HG03095 (cell line): ENCODE results near the gene PRMT7.

Experiments used
- ATAC-seq: cut with Tn5 transposase; IDR thresholded peaks from one replicate; pipeline ENCODE4 v1.9.1; 2021; ENCODE audit warnings: moderate library complexity; ENCODE audit not compliant: unreplicated experiment

Gene PRMT7

DNA sequence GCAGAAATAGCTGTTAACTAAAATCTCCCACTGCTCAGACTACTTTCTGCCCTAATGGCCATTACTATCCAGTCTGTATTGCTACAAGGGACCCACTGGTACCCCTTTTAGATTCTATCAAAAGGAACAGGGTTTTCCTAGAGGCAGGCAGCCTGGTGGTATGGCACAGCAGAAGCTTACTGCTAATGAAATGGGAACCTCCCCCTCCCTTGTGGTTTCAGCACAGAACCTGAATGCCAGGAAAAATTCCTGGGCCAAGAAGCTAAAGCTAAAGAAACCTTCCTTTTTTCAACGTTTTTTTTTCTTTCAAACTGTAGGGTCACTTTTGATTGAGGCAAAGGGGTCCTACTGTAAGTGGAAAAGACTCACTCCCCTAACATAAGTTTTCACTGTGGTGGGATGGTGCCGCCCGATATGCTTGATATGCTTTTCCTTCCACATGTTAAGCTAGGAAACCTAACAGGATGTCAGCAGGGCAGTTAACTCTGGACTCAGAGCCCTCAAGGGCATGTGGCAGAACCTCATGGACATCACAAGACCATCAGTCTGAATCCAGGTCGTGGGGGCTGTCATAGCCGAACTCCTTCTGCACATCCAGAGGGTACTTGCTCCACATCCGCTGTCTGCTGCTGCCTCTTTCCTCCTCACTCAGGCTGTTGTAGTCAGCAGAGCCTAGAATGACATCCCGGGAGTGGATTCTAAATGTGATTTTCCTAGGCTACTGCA lies 9.9 kb upstream of the PRMT7 start:
- no peak for ATAC-seq

DNA sequence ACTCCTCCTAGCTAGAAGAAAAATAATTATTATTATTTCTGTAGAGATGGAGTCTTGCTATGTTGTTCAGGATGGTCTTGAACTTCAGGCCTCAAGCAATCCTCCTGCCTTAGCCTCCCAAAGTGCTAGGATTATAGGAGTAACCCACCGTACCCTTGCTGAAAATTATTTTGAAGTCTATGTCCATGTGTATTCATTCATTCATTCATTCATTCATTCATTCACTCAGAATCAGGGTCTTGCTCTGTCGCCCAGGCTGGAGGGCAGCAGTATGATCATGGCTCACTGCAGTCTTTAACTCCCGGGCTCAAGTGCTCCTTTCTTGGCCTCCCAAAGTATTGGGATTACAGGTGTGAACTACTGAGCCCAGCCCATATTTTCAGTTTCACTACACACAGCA lies 4.2 kb upstream of the PRMT7 start:
- no peak for ATAC-seq

DNA sequence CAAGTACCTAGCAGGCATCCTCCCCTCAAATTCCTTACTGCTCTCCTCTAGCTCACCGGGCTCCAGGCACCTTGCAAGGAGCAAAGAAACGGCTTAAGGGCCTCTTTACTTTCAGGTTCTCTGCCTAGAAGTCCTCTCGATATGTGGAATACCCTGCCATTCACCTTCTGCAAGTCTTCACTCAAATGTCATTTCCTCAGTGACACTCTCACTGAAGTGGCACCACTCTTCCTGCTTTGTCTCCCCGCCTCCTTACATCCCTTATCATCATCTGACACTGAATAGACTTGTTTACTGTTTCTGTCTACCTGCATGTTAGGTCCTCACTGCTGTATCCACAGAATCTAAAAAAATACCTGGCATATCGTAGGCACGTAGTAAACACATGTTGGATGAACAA lies 1.0 kb upstream of the PRMT7 start:
- no peak for ATAC-seq

DNA sequence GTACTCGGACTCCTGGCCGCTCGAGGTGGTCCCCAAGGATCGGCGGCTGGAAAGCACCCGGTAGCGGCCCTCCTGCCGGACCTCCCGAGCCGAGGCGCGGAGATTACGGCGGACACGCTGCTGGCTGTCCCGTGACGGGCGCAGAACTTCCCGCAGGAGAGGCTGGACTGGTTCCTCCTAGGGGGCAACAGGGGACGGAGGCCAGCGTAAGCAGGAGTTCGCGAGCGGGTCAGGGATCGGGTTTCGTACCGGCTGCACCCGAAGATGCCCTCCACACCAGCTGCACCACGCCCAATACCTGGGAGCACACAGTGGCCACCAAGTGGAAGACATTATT lies 414 bp upstream of the PRMT7 start:
- peak; percentile 25 for ATAC-seq

DNA sequence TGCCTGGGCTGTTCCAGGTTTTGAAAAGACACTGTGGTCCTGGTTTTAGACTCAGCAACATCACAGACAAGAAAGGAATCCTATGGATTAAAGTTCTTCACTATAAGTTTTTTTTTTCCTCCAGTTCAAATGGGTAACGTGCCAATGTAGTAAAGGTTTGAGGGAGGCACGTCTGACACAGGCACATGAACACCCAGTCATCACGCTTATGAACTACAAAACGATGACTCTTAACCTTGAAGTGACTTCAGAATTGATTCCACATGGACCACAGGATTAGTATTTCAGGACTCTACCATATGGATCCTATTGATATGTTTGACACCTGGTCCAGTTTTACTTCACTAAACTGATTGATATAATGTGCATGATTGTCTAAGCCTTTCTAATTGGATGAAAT lies 2.3 kb downstream of the PRMT7 start:
- no peak for ATAC-seq

DNA sequence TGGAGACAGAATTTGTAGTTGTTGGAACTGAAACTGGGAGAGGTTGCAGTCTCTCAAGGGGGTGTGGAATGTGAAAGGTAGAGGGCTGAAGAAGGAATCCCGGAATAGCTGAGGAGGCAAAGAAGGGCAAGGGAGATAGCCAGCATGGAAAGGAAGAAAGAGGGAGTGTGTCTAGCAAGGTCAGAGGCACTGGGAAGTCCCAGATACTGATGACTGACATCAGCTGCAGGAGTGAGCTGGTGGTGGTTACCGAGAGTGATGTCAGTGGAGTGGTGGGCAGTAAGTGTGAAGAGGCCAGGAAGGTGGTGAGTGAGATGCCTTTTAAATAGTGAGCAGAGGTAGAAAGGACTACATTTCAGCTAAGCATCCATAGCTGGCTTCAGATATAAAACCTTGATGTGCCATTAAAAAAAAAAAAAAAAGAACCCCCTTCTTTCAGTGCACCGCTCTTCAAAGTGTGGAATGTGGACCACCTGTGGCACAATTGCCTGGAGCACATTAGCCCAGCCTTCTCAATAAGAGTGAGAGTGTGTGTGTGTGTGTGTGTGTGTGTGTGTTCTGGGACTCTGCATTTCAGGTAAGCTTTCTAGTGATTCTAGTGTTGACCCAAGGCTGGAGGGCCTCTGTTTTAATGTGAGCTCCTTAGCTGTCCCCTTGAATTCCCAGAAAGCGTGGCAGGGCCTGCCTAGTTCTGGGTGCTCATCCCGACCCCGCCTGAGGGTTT lies 8.5 kb downstream of the PRMT7 start:
- no peak for ATAC-seq

DNA sequence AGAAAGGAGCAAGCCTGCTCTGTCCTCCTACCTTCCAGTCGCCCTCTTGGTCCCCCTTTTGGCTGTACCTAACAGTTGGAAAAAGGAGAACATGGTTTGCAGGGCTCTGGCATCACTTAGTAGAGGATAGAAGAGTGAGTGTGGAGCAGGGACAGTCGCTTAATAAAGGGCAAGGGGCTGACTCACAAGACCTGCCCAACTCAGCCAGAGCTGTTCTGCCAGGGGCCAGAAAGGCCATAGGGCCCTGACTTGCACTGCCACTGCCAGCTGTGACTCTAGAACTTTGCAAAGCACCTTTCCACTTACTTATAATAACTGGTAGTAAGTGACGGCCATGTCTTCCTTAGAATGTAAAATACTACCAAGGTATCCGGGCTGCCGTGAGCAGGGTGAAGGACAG lies 13.5 kb downstream of the PRMT7 start:
- no peak for ATAC-seq

DNA sequence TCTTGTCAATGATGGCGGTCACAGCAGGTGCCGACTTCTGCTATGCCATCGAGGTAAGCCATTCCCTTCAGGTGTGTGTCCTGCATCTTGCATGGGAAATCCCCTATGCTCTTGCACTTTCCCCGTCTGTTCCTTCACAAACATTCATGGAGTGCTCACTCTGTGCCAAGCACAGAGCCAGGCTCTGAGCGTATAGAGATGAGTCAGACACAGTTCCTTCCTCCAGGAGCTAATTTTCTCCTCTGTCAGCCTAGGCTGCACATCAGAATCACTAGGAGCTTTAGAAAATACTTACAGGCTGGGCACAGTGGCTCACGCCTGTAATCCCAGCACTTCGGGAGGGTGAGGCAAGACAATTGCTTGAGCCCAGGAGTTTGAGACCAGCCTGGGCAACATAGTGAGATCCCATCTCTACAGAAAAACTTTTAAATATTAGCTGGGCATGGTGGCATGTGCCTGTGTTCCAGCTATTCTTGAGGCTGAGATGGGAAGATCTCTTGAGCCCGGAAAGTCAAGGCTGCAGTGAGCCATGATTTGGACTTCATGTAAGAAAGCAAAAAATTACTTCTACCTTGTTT lies 14.1 kb downstream of the PRMT7 start:
- ATAC-seq: no peak

DNA sequence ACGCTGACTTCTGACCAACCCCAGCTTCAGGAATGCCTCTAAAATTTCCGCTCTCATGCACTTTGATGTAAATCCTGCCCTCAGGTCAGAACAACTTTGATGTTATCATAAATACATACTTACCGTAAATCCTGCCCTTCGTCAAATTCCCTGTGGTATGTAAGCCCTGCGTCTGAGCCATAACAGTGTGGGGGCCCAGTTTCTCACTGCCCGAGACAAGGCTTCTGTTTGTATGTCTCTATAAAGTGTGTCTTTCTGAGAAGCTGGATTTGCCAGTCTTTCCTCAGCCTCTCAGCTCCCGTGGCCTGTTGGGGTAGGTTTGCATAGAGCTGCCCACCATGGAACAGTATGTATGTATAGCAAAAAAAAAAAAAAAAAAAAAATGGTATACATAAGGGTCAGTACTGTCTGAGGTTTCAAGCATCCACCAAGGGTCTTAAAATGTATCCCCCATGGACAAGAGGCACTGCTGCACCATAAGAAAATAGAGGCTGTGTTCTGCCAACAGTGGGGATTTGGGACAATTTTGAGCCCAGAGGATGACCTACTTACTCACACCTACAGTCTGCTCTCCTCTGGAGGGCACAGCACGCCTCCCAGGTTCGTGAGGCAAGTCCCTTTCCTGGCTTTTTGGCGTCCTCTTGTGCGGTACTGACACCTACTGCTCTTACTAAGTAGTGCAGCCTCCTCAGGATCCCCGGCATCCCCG lies 17.5 kb downstream of the PRMT7 start:
- ATAC-seq: peak; percentile 61

DNA sequence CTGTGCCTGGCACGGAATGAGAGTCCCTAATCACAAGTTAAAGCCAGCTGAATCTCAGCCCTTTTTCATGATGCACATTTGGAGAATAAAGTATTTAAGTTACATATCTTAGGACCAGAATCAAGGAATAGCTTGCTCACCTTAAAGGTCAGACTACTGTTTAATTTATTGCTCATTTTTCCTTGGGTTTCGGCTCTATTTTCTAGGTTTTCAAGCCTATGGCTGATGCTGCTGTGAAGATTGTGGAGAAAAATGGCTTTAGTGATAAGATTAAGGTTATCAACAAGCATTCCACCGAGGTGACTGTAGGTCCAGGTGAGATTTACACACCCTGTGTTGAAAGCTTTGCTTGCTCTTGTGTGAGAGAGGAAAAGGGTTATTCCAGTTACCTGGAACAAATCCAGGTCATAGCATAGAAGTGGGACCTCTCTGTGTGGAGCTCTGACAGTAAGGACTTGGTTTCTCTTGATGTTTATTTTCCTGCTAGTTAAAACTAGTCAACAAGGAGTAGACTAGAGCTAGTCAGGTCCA lies 18.1 kb downstream of the PRMT7 start:
- no peak for ATAC-seq

DNA sequence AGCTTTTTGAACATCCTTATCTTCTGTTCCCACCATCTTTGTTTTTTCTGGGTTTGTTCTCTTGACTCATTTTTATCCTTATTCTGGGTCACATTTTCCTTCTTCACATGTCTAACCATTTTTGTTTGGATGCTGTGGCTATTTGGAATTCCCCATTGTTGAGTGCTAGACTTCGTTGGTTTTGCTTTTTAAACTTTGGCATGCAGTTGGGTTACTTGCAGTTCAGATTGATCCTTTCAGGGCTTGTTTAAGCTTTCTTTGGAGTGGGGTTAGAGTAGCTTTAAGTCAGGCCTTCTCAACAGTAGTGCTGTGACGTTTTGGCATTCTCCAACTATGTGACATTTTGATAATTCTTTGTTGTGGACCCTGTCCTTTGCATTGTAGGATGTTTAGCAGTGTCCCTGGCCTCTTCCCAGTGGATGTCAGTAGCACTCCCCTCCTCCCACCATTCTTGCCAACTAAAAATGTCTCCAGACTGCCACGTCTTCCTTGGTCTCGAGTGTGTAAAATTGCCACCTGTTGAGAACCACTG lies 21.1 kb downstream of the PRMT7 start:
- ATAC-seq: no peak

DNA sequence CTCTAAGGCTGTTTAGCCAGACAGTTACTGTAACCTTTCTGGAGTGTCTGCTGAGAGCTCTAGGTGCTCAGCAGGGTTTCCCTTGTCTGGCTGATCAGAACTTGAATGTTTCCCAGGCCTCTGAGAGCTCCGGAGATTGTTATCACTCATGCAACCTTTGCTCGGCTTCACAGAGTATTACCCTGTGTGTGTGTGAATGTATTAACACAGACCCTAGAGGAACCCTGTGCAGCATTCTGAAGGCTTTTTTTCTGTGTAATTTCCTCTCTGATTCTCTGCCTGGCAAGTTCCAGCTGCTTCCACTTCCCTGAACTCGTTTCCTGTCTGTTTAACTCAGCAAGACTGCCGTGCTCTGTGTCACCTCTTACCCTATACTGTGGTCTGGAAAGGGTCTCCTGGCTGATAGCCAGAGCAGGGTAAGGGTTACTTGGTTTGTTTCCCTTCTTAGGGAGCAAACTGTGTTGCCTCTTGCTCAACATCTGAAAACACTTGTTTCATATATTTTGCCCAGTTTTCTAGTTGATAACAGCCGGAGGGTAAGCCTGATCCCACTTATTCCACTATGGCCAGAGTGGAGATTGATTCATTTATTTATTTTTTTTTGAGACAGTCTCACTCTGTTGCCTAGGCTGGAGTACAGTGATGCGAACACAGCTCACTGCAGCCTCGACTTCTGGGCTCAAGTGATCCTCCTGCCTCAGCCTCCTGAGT lies 21.7 kb downstream of the PRMT7 start:
- ATAC-seq: no peak

DNA sequence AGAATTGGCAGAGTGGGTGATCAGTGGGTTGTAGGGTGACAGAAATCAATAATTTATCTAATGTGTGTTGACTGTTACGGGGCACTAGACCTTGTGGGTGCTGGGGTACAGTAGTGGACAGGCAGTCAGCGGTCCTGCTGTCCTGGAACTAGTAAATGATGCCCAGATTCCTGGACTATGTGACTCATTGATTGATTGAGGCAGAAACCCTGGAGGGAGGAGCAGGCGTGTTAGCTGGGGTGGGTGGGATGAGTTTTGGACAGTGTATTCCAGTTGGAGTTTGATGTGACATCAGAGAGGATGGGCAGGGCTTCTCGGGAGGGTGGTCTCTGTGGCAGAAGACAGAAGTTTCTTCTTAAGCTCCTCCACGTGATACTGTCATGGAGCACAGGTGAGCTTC lies 24.4 kb downstream of the PRMT7 start:
- ATAC-seq: no peak

DNA sequence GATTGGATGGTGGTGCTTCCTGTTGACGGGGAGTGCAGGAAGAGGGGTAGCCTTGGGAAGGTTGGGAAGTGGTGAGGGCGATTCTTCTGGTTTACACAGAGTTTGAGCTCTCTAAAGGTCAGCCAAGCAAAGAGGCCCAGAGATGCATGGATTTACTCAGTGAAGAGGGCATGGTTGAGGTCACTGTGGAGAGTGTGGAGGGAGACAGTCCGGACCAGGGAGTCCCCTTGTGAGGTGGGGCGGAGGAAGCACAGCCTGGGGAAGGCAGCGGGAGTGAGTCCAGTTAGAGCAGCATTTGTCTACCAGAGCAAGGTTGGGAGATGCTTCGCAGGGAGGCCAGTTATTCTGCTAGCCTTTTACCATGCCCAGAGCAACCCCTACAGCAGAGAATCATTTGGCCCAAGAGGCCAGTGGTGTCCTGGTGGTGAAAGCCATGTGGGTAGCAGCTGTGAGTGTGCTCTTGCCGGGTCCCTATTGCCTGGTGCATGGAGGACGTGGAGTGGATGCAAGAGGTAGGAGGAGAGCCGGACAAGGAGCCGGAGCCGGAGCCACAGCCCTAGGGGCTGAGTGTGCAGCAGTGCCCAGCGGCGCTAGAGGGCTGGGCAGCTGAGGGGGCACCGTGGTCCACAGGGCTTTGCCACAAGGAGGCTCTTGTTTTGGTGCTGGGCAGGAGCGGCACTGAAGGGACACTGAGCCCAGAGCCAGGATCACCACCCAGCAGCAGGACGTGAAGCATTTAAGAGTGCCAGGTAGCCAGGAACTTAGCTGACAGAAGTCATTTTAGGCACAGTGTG lies 27.7 kb downstream of the PRMT7 start:
- no peak for ATAC-seq

DNA sequence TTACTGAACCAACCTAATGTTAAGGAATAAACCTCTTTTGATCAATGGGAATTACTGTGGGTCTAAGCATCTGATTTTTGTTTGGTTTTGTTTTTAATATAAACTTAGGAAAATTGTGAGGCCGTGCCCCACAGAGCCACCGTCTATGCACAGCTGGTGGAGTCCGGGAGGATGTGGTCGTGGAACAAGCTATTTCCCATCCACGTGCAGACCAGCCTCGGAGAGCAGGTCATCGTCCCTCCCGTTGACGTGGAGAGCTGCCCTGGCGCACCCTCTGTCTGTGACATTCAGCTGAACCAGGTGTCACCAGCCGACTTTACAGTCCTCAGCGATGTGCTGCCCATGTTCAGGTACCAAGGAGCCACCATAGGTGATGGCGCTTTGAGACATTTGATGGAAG lies 28.4 kb downstream of the PRMT7 start:
- ATAC-seq: no peak

DNA sequence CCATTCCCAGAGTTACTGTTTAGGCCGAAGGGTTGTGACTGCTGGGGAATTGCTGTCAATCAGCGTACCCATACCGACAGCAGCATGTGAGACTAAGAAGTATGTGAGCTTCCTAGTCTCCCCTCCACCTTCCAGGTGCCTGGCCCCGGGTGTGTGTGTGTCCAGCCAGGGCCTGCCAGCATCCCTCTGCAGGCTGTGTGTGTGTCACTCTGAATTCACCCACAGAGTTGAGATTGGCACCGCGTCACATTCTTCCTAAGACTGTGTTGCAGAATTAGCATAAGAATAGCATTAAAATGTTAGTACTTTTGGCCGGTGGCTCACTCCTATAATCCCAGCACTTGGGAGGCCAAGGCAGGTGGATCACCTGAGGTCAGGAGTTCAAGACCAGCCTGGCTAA lies 31.8 kb downstream of the PRMT7 start:
- no peak for ATAC-seq

DNA sequence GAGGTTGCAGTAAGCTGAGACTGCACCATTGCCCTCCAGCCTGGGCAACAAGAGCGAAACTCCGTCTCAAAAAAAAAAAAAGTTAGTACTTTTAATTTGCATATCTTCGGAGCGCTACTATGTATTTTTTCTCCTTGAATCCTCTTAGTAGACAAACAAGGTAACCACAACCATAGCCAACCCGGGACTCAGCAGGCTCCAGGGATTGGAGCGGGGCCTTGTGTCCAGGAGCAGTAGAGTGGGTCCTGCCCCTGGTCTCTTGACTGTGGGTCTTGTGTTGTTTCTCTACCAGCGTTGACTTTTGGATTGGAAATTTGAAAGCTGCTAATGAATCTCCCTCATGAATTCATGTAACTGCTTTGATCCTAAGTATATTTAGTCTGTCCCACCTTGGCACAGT lies 32.3 kb downstream of the PRMT7 start:
- ATAC-seq: no peak

DNA sequence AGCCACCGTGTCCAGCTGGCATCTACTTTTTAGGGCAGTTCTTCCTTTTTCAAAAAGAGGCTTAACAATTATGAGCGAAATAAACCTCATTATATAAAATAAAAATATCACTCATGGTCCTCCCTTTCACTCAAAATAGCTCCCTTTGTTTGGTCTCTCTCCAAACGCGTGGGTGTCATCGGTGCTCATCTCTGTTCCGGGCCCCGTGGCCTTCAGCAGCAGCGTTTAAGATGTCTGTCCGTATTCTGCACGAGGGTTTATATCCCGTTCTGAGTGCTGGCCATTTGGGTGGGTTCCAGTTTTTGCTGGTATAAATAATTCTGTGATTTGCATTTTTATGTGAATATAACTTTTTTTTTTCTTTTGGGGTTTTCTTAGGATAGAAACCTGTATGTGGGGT lies 33.4 kb downstream of the PRMT7 start:
- ATAC-seq: no peak

DNA sequence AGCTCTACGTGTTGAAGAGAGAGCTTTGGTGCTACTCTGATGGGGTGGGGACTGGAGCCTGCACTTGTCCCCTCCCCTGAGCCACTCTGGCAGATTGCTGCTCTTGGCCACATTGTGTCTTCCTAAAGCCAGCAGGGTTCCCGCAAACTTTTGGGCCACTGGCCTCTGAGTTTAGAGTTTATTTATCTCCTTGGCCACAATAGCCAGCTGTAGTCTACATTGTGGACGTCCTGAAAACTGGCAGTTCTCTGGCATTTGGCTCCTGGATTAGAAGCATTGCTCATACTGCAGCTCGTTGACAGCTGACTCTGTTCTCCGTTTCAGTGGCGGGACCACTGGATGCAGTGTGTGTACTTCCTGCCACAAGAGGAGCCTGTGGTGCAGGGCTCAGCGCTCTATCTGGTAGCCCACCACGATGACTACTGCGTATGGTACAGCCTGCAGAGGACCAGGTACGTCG lies 34.6 kb downstream of the PRMT7 start:
- no peak for ATAC-seq
